Lung microvascular endothelial cell (primary cell): ENCODE results near the gene TACC2. TPM values are rescaled to one million over a fixed set of nuclear protein-coding genes. Genes with fewer than 3 reads are reported as not detected.
A peak's percentile ranks its signal among the peaks of the same experiment; 100 is the strongest.
"Not testable (repeated sequence)": the region's sequence is repeated elsewhere in the genome, so short reads cannot be mapped to it uniquely, and the experiment has no call there.

Experiments used
- DNase-seq, 2 donors: peaks; one replicate each; pipeline versions ENCODE4 v3.0.0 to v3.0.0-alpha.2; 2010; ENCODE audit warnings: low read depth in 2 of 2
- total RNA-seq: library from RNA; depleted of rRNA; stranded (reverse); fragments of >200 nt; gene quantifications from 2 replicates; pipeline ENCODE4 v1.2.1, GENCODE V29; 2014

TACC2 gene
- total RNA-seq, 1 donor from 2014 or later: 0.60 TPM

GRCh38 chr10:121978511-121978910, 10.5 kb upstream of the TACC2 start:
- no peak for DNase-seq

DNA sequence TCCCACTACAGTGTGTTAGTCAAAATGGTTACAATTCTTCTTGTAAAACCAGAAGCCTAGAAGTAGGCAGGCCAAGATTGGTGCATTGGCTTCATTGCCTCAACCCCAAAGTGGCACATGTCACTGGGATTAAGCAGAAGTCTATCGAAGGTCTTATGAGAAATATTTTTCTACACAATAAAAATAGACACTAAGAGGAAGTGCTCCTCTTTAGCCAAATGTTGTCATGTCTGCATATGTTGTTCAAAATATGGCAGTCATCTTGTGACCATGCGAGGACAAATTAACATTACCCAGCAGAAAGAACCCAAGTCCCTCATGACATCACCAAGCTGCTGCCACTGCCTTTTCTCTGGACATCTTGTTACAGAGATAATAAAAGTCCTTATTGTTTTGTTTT, 7.6 kb upstream of the TACC2 start:
- no peak for DNase-seq

GRCh38 chr10:121983852-121984251, 5.1 kb upstream of the TACC2 start:
- no peak for DNase-seq

GRCh38 chr10:121984463-121984862, 4.5 kb upstream of the TACC2 start:
- no peak for DNase-seq

- peak; percentile 29 to 45 for DNase-seq
Observed at GRCh38 chr10:121990015-121990677, 1.2 kb downstream of the TACC2 start.

- DNase-seq: not testable (repeated sequence)
Observed at GRCh38 chr10:121991727-121992126, 2.8 kb downstream of the TACC2 start.

GRCh38 chr10:121994429-121994941, 5.5 kb downstream of the TACC2 start:
- no peak for DNase-seq

DNA sequence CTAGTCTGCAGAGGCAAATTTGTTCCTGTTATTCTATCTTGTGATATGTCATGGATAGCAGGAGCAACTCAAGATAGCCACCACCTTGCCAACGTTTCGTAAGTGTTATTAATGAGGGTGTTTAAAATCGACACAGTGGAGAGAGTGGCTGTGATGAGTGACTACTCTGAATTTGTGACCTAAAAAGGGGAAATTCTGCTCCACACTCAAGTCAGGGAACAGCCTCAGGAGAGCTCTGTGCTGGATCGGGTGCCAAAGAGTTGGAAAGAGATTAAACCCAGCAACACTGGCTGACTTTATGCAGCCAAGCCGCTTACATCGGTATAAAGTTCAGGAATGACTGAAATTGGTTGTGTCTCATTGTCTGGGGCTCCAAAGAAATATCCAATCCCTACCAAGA, 9.5 kb downstream of the TACC2 start:
- no peak for DNase-seq

DNA sequence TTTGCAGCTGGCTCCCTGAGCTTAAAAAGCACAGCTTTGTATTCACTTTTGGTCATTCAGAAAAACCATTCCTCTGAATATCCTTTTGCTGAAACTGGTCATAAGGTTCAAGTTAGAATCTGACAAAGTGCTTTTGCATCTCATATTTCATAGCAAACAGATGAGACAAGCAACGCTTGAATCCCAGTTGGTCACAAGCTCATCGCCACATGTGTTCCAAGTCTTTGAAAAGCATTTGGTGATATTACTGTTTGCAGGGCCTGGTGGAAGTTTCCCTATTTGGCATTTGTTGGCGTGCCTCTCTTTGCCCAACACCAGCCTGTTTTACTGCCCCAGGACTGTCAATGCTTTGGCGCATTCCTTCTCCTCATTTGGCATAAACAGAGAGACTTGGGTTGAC, 10.3 kb downstream of the TACC2 start:
- no peak for DNase-seq

GRCh38 chr10:122001698-122002097, 12.7 kb downstream of the TACC2 start:
- DNase-seq: no peak

DNA sequence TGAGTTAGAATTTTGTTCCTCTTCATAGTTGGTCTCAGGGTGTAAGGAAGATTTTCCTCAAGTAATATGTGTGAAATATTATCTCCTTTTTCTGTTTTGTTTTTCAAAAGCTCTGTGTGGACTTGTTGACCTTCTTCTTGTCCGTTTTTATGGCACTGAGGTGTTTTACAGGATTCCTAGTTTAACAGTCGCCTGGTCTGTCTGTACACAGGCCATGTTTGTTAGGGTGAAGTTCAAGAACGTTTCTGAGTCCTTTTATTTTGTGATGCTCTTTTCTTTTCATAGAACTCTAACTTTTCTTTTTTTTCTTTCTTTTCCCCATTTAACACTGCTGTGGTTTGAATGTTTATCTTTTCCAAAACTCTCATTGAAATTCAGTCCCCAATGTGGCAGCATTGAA, 18.5 kb downstream of the TACC2 start:
- no peak for DNase-seq

DNA sequence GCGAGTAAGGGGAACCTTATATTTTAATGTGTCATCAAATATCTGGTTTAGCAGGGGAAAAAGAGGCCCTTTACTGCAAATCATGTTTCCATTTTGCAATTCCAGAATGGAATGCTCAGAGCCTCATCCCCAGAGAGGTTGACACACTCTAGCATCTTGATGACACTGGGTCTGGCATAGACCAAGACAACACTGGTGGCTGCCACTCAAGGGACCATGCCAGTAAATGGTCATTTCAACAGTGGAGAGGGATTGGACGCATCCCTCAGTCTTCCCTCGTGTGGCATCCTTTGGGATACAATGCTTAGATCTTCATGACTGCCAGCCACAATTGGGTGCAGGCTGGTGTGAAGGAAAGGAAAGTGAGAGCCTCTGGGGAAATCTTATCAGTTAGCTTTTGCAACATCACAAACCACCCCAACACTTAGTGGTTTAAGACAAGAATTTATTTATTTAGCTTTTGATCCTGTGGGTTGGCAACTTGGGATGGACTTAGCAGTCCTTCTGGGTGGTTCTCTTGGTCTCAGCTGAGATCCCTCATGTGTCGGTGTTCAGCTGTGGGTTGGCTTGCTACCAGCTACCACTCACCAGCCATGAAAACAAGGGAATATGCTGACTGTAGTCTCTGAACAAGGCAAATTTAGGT, 21.6 kb downstream of the TACC2 start:
- DNase-seq: no peak

DNA sequence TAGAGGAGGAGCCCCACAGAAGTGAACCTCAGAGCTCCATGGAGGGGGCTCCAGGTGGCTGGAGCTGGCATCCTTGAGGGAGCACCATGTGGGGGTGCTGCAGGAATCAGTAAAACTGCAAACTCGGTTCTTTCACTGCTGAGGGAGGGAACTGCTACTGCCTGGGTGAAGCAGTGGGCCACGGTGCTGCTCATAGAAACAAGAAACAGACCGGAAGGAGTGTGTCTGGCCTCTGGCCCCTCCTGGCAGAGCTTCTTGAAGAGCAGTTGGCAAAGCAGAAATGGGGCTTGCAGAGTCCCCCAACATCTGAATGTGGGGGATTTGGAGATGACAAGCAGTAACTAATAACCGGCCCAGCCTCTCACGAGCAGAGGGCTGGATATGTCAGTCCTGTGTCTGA, 23.8 kb downstream of the TACC2 start:
- no peak for DNase-seq

DNA sequence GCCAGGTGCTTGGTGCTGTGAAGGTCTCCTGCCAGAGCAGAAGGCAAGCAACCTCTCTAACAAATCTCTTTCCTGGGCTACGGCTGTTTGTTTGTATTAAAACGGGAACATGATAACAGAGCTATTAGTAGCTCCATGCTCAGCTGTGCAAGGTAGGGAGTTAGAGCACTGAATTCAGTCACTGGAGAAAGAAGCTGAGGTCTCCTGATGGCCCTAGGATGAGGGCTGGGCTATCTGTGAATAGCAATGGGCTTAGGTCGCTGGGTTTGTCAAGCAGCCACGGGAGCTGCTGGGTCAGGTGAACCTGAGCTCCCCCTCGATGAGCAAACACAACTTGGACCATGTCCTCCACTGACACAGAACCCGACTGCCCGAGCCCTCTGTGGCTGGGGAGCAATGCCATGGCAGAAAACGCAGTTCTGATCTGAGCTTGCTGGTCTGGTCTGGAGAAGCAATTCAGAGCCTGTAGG, 24.4 kb downstream of the TACC2 start:
- no peak for DNase-seq

DNA sequence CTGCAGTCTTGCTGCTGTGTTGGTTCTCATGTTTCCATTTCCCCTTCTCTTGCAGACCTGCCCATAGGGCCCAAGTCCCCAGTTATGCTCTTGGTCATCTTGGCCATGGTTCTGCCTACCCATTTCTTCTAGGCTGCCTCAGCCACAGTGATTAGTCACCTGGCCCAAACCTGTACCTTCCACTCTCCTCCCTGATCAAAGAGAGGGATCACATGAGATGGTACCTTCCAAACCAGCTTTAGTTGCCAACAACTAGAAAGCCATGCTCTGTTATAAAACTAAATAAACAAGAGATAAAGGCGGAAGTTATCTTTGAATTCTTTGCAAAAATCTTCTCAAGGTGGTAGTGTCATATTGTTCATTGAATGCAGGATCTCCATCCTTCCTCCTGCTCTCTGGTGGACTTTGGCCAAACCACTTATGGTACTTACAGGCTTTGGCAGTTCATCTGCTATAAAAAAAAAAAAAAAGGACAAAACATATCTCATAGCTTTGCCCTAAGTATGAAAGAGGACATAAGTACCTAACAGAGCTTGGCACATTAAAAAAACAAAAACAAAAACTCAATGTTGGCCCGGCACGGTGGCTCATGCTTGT, 25.8 kb downstream of the TACC2 start:
- DNase-seq: no peak

GRCh38 chr10:122017926-122018325, 29.0 kb downstream of the TACC2 start:
- not testable (repeated sequence) for DNase-seq

GRCh38 chr10:122018491-122018890, 29.5 kb downstream of the TACC2 start:
- no peak for DNase-seq

GRCh38 chr10:122018951-122019413, 30.0 kb downstream of the TACC2 start:
- no peak for DNase-seq

- no peak for DNase-seq
Observed at GRCh38 chr10:122019414-122019975, 30.5 kb downstream of the TACC2 start.

GRCh38 chr10:122020226-122020625, 31.3 kb downstream of the TACC2 start:
- no peak for DNase-seq

DNA sequence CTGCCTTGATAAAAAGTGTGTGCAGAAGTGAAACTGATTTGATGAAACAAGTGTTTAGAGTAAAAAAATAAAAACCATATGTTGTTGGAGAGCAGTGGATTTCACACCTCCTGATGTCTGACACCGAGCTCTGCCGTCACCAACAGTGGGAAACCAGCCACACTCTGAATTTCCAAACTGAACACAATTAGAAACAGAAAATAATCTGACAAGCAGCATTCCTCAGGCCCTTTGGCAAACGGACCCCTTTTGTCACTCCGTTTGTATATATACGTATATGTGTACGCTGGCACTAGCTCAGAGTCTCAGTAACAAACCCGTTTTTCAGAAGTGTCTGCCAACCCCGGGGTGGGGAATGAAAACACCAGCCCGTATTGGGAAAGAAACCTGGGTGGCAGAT, 32.4 kb downstream of the TACC2 start:
- peak in 1 of 2 donors; percentile 5 for DNase-seq

GRCh38 chr10:122021828-122022227, 32.9 kb downstream of the TACC2 start:
- DNase-seq: no peak
